HG03280 (cell line): ENCODE data around the gene FRMPD1.

Source experiments
- ATAC-seq: cut with Tn5 transposase; IDR thresholded peaks from one replicate; pipeline ENCODE4 v1.9.1; 2021; ENCODE audit warnings: mild to moderate bottlenecking, moderate library complexity; ENCODE audit not compliant: unreplicated experiment

FRMPD1 gene

DNA sequence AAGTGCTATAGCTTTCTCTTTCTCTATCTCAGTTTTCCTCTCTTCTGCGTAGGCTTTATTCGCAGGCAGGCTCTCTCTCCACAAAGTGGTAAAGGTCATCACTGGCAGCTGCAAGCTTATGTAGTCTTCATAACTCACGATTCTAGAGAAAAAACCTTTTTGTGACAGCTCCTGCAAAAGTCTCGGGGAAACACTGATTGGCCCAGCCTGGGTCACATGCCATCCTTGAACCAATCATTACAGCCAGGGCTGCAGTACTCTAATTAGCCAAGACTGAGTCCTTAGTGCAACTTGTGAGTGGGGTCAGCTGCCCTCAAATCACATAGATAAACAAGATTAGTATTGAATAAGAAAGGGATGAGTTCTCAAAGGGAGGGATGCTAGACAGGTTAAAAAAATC lies 18.3 kb upstream of the FRMPD1 start:
- ATAC-seq, result no peak

DNA sequence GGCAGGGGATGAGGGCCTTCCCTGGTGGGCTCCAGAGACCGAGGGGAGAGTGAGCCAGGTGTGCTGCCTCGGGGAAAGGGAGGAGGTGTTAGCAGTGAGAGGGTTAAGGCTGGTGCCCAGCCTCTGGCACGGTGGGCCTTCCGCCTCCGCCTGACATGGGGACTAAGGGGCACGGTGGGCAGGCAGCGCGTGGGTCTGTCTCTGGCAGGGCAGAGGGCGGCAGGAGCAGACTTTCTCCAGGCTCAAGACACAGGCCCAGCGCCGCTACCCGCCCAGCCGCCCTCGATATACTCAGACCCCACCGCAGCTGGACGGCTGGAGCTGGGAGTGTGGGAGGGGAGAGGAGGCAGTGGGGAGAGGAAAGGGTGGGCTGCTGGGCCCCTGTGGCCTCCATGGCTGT lies 14.9 kb upstream of the FRMPD1 start:
- no peak for ATAC-seq

DNA sequence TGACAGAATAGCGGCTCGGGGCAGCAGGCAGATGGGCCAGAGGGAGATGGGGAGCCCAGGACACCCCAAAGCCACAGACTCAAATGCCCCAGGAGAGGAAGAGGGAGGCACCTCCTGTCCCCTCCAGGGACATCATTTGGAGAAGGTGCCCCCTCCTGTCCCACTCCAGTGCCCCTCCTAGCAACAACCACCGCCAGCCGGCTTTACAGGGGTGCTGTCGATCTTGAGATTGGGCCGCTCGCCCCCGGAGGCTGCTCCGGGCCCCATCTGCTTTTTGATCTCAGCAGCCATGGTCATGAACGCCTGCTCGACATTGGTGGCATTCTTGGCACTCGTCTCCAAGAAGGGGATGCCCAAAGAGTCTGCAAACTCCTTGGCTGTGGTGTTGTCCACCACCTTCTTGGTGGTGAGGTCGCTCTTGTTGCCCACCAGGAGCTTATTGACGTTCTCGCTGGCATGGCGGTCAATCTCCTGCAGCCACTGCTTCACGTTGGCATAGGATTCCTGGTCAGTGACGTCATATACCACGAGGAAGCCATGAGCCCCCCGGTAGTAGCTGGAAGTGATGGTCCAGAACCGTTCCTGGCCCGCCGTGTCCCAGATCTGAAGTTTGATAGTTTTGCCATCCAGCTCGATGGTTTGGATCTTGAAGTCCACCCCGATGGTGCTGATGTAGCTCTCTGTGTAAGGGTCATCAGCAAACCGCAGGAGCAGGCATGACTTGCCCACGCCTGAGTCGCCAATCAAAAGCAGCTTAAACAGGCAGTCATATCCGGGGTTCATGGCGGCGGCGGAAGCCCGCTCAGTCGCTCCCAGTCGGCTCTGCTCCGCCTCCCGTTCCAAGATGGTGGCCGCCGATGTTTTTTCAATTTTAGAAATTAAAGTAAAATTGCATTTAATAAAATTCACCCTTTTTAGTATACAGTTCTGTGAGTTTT lies 14.0 kb upstream of the FRMPD1 start:
- no peak for ATAC-seq

DNA sequence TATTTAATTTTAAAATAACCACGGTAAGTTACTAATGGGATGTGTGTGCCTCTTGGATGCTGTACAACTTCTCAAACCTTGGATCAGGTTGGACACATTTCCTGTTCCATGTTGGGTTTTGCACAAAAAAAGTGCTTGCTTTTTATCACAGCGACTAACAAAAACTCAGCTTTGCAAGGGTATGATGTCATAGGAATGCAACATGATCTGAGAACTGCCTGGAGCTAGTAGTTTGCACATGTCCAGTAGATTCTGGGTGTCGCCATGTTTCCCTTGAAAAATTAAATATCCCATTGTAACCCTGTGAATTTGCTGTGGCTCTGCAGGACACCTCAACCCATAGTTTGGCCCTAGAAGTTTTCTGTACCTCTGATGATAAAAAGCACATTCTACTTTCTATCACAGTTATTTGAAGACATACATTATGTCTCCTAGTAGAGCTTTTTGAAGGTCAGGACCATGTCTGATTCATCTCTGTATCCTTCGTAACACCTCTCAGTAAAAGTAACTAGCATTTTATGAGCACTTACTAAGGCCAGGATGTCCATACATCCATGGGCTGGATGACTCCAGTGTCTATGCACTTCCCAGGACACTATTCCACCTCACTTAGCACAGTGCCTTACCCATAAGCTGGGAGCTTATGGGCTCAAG lies 11.5 kb upstream of the FRMPD1 start:
- ATAC-seq, result no peak

DNA sequence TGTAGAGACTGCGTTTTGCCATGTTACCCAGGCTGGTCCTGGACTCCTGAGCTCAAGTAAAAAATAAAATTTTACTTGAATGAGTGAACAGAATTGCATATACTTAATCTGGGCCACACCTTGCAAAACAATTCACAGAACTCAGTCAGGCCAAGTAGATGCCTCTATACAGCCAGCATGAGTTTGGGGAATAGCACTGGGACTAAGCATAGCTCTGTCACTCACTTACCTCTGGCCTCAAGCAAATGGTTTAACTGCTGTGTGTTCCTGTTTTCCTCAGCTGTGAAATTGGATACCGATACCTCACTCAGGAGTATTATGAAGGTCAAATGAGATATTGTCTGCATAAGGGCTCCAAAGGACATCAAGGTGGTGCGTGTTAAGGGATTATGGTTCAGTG lies 10.9 kb upstream of the FRMPD1 start:
- ATAC-seq, result no peak

DNA sequence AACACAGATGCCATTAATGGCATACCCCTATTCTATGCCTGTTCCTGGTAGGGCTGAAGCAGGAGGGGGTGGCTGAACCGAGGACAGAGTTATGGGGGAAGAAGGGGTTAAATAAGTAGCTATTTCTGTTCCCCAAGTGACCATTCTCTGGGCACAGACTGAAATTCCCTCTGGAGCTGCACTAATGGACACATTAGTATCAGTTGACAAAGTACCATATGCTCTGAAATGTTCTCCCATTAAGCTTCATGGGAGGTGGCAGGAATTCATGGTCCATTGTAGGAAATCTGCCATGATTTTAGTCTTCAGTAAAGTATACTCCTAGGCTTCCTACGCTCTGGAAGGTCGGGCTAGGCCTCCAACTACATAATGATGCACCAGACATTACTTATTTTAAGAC lies 10.5 kb upstream of the FRMPD1 start:
- ATAC-seq, result no peak

DNA sequence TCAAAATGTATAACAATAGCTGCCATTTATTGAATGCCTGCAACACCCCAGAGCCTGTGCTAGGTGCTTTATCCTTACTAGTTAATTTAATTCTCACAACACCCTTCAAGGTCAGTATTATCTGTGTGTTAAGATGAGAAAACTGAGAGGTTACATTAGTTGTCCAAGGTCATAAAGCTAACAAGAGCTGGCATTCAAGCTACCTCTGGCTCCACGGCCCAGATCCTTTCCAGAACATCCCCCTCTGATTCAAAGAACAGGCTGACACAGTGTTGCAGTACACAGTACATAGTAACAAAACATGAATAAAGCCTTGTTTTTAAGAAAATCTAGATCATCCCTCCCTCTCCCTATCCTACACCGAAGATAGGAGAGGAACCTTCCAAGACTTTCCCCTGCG lies 9.4 kb upstream of the FRMPD1 start:
- no peak for ATAC-seq

DNA sequence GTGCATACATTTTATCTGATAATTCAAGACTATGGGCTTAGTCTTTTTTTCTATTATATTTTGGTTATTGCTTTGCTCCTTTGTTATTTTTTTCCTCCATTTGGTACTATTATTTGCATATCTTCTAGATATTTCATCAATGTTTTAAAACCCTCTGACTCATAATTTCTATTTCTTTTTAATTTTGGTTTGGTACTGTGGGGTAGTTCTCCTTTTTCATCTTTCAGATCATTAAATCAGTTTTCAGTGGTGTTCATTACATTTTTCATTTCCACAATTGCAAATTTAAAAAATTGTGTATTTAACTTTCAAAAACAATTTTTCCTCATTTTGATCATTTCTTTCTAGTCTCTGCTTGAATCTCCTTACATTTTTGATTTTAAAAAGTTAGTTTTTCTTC lies 7.5 kb upstream of the FRMPD1 start:
- ATAC-seq, result no peak

DNA sequence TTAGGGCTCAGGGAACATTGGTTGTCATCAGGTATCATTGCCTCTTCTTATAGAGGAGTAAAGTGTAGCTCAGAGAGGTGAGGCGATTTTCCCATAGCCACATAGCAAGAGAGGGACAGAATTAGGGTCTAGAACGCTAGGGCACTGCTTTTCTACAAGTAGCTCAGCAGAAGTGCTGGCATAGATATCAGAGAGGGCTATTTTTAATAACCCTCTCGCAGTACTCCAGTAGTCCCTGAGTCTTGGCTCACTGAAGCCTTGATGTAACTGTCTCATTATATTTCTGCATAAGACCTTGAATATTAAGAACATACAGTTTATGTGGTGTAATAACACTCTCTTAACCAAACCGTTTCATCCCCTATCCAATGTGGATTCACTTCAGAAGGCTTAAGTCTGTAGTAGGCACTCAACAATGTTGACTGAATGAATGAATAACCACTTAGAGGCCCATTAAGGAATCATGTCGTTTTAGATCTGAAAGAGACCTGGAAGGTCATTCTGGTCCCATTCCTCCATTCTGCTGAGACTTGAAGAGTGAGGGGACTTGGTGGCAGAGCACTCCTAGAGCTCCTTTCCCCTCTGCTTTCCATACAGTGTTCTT lies 4.7 kb upstream of the FRMPD1 start:
- no peak for ATAC-seq

DNA sequence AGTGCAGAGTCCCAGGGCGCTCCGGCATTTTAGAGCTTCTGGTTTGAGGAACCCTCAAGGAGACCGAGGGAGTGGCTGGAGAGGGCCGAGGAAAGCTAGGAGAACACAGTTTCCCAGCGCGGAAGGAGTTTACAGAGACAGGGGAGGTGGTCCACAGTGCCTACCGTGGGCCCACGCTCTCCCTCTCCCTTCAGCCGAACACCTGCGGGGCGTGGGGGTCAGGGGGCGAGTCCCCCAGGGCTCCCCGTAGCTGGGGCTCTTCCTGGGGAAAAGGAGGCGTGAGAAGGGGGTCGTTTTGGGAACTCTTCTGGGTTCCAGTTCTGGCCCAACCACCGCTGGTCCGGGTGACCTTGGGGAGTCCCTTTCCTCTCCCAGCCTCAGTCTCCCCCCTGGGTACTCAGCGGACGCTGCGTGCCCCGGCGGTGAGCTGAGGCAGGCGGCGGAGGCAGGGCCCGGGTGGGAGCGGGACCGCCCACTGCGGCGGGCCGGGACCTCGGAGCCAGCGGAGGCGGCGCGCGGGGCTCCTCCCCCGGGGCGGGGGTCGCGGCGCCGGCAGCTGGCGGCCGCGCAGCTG lies 368 bp upstream of the FRMPD1 start:
- ATAC-seq, result no peak

DNA sequence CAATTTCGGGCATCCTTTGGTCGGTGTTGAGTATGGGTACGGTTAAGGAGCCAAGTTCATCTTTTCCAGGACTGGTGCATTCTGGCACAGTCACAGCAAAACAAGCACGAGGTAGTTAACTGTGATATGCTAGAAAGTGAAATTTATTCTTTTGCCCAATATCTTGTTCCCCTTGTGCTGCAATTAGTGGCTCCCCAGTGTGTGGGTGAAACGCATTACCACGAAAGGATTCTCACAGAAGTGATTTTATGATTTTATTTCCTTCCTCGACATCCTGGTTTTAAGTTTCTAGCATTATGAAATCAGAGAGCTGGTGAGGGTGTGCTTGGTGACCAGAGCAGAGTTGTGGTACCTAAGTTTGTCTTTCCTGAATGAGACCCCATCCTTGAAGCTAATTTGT lies 1.5 kb downstream of the FRMPD1 start:
- no peak for ATAC-seq

DNA sequence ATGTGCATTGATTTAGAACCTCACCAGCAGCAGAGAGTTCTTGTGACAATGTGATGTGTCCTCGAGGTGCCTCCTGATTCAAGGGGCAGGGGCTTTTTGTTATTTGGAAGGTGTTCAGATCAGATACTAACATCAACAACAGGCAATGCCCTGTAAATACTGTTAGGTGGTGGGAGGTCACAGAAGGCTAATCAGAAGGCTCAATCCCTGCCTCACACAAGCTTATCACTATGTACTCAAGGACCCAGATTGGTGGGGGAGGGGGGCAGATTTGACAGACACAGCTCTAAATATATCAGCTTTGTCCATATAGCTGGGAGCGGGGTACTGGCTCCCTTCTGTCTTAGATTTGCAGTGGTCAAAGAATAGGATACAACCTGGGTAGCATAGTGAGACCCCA lies 2.6 kb downstream of the FRMPD1 start:
- ATAC-seq, result no peak

DNA sequence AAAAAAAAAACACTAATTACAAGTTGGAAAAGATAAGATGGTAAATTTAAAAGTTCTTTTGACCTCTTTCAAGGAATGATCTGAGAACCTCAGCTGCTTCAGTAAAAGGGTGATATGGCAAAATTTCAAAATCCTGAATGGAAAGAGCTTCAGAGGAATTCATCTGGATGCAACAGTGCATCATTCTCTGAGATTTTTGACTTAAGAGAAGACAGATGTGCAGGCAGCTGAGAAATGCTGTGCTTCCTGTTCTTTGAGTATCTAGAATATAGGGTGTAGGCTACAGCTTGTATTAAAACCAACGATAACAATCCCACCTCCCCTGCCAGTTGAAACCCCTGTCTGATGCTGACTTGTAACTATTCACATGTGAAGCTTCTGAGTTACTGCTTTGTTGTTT lies 6.2 kb downstream of the FRMPD1 start:
- no peak for ATAC-seq

DNA sequence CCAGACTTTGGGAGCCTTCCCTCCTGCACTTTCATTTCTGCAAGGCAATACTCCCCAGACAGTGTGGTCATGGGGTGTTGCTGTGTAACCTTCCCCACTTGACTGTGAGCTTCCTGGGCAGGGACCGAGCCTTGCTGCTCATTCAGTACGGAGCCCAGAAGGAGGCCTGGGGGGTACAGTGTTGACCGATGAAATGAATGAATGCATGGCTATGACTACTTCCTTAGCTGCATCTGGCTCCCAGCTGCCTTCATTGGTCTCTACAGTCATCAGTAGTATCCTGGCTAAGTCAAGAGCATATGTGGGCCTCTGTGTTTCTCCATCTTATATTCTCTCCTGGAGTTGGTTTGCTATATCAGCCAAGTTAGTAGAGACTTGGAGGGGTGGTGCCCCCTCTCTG lies 9.9 kb downstream of the FRMPD1 start:
- no peak for ATAC-seq

DNA sequence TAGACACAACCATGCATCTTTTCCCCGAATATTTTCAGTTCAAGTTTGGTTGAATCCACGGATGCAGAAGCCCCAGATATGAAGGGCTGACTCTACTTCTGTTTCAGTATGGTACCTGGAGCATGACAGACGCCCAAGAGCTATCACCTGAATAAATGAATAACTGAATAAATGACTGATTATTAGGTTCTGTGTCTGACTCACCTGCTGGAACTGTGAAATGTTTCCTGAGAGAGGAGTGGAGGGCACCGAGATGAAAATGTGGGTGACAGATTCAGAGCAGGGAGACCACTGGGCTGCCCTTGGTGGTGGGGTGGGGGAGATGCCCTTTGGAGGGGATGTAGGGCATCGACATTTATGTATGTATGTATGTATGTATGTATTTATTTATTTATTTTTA lies 13.2 kb downstream of the FRMPD1 start:
- ATAC-seq, result no peak

DNA sequence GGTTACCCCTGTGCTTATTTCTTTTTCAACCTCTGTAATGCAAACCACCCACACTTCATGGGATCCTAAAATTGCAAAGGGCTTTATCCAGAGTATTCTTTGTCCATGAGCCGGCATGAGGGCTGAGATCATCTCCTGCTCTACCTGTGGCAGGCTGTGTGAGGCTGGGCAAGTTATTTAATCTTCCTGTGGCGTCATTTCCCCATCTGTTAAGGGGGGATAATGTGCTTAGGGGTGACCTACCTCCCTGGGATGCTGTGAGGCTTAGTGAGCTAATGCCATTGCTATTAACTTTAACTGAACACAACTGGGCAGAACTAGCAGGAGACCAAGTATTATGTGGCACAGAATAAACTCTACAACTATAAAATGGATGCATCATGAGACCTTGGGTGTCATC lies 17.0 kb downstream of the FRMPD1 start:
- ATAC-seq, result no peak

DNA sequence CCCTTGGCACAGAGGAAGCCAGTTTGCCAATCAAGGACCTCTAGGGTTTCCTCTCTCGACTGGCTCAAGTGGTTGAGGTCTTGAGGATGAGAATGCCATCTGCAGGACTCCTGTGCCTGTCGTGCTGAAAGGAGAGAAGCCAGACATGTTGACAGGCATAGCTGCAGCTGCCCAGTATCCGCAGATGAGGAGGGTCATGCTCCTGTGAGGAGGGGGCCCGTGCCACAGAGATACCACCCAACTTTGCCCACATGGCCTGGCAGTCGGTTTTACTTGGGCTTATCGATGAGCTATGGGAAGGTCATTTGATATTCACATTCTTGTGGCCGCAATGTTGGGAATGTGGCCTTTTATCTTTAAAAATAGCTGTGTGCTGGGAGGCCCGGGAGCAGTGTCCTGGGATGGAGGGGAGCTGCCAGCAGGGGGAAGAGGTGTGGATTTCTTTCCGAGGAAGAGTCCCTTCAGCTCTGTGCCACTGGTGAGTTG lies 17.4 kb downstream of the FRMPD1 start:
- ATAC-seq, result no peak

DNA sequence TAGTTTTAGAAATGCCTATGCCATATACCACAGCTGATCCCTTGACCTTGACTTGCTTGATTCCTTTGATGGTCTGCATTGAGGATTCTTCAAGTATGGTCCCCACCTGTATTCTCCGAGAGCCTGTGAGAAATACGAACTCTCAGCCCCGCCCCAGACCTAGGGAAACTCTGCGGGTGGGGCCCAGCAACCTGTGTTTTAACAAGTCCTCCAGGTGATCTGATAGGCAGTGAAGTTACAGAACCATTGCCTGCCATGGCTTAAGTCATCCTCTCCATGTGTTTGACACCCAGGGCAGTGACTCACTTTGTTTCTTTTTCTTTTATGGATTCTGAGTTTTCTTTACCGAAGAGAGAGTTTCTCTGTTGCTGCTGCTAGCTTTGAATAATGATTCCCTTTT lies 18.5 kb downstream of the FRMPD1 start:
- ATAC-seq, result no peak

DNA sequence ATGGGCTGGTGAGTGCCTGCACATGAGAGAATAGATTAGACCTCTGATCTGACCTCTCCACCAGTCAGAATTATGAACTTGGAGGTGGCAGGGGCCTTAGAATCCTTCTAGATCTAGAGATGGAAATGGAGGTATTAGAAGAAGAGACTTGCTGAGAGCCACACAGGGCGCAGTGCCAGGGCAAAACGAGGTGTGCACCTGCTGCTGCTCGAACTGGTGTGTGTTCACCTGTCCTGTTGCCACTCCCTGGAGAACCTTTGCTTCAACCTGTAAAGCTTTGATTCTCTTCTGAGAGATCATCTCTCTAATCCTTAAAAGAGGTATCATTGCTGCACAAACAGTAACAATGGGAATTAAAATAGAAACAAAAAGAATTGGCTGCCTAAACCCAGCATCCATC lies 24.9 kb downstream of the FRMPD1 start:
- ATAC-seq, result no peak

DNA sequence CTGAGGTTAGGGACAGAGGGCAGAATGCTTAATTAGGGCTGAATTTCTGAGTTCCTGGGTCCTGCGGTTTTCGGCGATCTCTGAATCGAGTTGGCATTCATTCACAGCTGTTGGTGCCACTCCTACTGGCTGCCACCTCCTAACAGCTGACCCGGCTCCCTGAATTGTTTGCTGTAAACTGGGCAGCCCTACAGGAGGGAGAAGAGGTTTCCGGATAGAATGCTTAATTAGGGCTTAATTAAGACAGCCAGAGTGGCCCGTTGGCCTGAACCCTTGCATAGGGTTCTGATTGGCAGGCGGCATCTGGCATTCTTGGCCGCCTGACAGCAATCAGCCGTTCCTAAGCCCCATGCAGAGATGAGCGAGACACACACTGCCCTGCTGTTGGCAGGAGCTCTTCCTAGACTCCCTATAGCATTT lies 25.7 kb downstream of the FRMPD1 start:
- ATAC-seq, result no peak

DNA sequence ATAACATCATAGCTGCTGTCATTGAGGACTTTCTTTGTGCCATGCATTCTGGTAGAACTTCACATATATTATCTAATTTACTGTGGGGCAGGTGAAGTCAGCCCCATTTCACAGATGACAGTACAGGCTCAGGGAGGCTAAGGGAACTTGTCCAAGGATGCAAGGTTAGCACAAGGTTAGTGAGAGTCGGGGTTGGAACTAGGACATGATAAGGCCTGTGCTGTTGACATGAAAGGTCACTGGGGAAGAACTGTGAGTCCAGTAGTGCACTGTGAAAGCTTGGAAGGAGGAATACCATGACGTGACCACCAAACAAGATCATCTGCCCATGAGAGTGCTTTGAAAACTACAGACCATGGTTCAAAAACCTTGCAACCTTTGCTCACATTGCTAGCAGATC lies 26.7 kb downstream of the FRMPD1 start:
- ATAC-seq, result no peak
